B cell (primary cell): ENCODE results near the gene PLA2G4E. TPM values are rescaled to one million over a fixed set of nuclear protein-coding genes. Genes with fewer than 3 reads are reported as not detected.

Experiments used
- ATAC-seq: fragments of 200-7000 bp; cut with Tn5 transposase; one replicate; pipeline ENCODE4 v1.10.0; 2021; ENCODE audit warnings: low read depth, mild to moderate bottlenecking, moderate number of reproducible peaks, moderate library complexity
- CTCF ChIA-PET: fragments of 350-600 bp; sonication (Branson Sonifier 250); formaldehyde crosslinking; loops from one replicate; lab custom pipeline; 2021; ENCODE audit warnings: antibody characterized with exemption, inconsistent platforms; lab: Charles Lee
- POLR2A ChIA-PET: fragments of 350-600 bp; sonication (Branson Sonifier 250); formaldehyde crosslinking; loops from one replicate; lab custom pipeline; 2021; ENCODE audit warnings: antibody characterized with exemption; lab: Charles Lee
- DNase-seq: peaks from one replicate; pipeline ENCODE4 v3.0.0; 2013
- H2AFZ ChIP-seq: 2 replicates; pipeline ENCODE4 v1.6.1; 2012; ENCODE audit warnings: mild to moderate bottlenecking, low read depth, low read length; ENCODE audit not compliant: insufficient read depth, poor library complexity, severe bottlenecking
- H3K27ac ChIP-seq, 2 donors: 1 replicate in 1 of 2; 2 replicates in 1 of 2; pipeline ENCODE4 v1.5.1; 2012 to 2013; ENCODE audit warnings: low read length in 2 of 2, mild to moderate bottlenecking in 2 of 2, moderate library complexity in 1 of 2
- H3K27me3 ChIP-seq, 4 experiments: fragments of 200-600 bp in 1 of 4; sonication (generic) in 1 of 4; replicated peaks in 1 of 4; 1 replicate in 2 of 4; 2 replicates in 2 of 4; pipeline versions ENCODE4 v1.6.1 to v1.7.0; 2013 to 2016; ENCODE audit warnings: low read length in 3 of 4, mild to moderate bottlenecking in 2 of 4, mixed read lengths in 1 of 4, moderate library complexity in 1 of 4; ENCODE audit not compliant: insufficient read depth in 4 of 4, control insufficient read depth in 3 of 4; ENCODE audit errors: control extremely low read depth in 1 of 4
- H3K36me3 ChIP-seq, 2 experiments: replicated peaks in 1 of 2; 1 replicate in 1 of 2; 2 replicates in 1 of 2; pipeline versions ENCODE4 v1.6.1 to v1.7.1; 2013; ENCODE audit warnings: low read length in 1 of 2; ENCODE audit not compliant: insufficient read depth in 2 of 2, control insufficient read depth in 1 of 2; ENCODE audit errors: control extremely low read depth in 1 of 2, extremely low read depth in 1 of 2
- H3K4me1 ChIP-seq, 2 donors: fragments of 200-600 bp in 1 of 2; sonication (generic) in 1 of 2; 1 replicate in 1 of 2; 2 replicates in 1 of 2; pipeline versions ENCODE4 v1.5.1 to v1.6.1; 2013 to 2017; ENCODE audit warnings: low read length in 2 of 2; ENCODE audit not compliant: control insufficient read depth in 2 of 2, insufficient read depth in 2 of 2
- H3K4me2 ChIP-seq: replicated peaks from 2 replicates; pipeline ENCODE3; 2012; ENCODE audit warnings: mild to moderate bottlenecking, low read depth, low read length; ENCODE audit not compliant: poor library complexity, severe bottlenecking
- H3K4me3 ChIP-seq, 5 experiments: fragments of 200-600 bp in 1 of 5; sonication (generic) in 1 of 5; 1 replicate in 3 of 5; 2 replicates in 2 of 5; pipeline versions ENCODE4 v1.5.1 to v1.7.0; 2011 to 2016; ENCODE audit warnings: low read length in 4 of 5, mild to moderate bottlenecking in 4 of 5, low read depth in 2 of 5, control low read depth in 1 of 5, moderate library complexity in 1 of 5; ENCODE audit not compliant: insufficient read depth in 1 of 5; ENCODE audit errors: control extremely low read depth in 1 of 5, extremely low read depth in 1 of 5
- H3K79me2 ChIP-seq: fragments of 200-600 bp; sonication (generic); one replicate; pipeline ENCODE4 v1.6.0; 2016; ENCODE audit warnings: low read length; ENCODE audit not compliant: control insufficient read depth, insufficient read depth
- H3K9ac ChIP-seq: fragments of 200-600 bp; sonication (generic); 2 replicates; pipeline ENCODE4 v1.6.1; 2017; ENCODE audit warnings: mild to moderate bottlenecking, low read length, moderate library complexity
- H3K9me3 ChIP-seq, 3 donors: one replicate each; pipeline versions ENCODE4 v1.6.1 to v1.7.1; 2013; ENCODE audit warnings: low read length in 2 of 3; ENCODE audit not compliant: control insufficient read depth in 2 of 3, insufficient read depth in 1 of 3; ENCODE audit errors: control extremely low read depth in 1 of 3
- H4K20me1 ChIP-seq: 2 replicates; pipeline ENCODE4 v1.6.0; 2012; ENCODE audit warnings: mild to moderate bottlenecking, low read length; ENCODE audit not compliant: insufficient read depth, control insufficient read depth, poor library complexity, severe bottlenecking
- H3K27ac Mint-ChIP-seq: one replicate; pipeline ENCODE4 v1.8.0; 2021; ENCODE audit warnings: mixed read lengths
- H3K27me3 Mint-ChIP-seq: one replicate; pipeline ENCODE4 v1.8.0; 2021; ENCODE audit warnings: mixed read lengths
- H3K4me1 Mint-ChIP-seq: one replicate; pipeline ENCODE4 v1.8.0; 2021; ENCODE audit warnings: mixed read lengths
- H3K4me3 Mint-ChIP-seq: one replicate; pipeline ENCODE4 v1.8.0; 2021; ENCODE audit warnings: mixed read lengths
- H3K9me3 Mint-ChIP-seq: one replicate; pipeline ENCODE4 v1.8.0; 2022; ENCODE audit warnings: mixed read lengths; ENCODE audit not compliant: insufficient read depth
- CTCF ChIP-seq: fragments of 200-600 bp; IDR thresholded peaks from one replicate; pipeline ENCODE4 v1.8.0; 2022; ENCODE audit warnings: antibody characterized with exemption, mild to moderate bottlenecking
- EZH2 ChIP-seq: IDR thresholded peaks from 2 replicates; pipeline ENCODE4 v1.6.1; 2012; ENCODE audit warnings: borderline replicate concordance, low read depth, mild to moderate bottlenecking, moderate library complexity, low read length; ENCODE audit not compliant: insufficient read depth, poor library complexity, severe bottlenecking
- WGBS: methylation state at CpG from one replicate; pipeline ENCODE4 v1.1.5; 2013; ENCODE audit warnings: missing lambda C conversion rate; ENCODE audit not compliant: insufficient coverage; 5-methylcytosine and 5-hydroxymethylcytosine counted together
- intact Hi-C: fragments of 100-400 bp; cut with micrococcal nuclease; formaldehyde crosslinking; loops from one replicate; pipeline ENCODE4 v1.10.0; 2022
- polyA plus RNA-seq: library from polyadenylated mRNA; depleted of rRNA; stranded (reverse); fragments of >200 nt; gene quantifications from 2 replicates; pipeline ENCODE4 v1.2.3, GENCODE V29; 2012
- total RNA-seq, 2 donors: library from RNA; stranded (reverse); fragments of 120-200 nt in 1 of 2; gene quantifications; 1 replicate in 1 of 2; 2 replicates in 1 of 2; pipeline versions ENCODE4 v1.2.3 to v1.2.4, GENCODE V29; 2013 to 2022

The PLA2G4E gene
- total and polyA plus RNA-seq, 2 donors (not counting 1 experiment from before 2014, with no cell fraction given), result not detected

DNA sequence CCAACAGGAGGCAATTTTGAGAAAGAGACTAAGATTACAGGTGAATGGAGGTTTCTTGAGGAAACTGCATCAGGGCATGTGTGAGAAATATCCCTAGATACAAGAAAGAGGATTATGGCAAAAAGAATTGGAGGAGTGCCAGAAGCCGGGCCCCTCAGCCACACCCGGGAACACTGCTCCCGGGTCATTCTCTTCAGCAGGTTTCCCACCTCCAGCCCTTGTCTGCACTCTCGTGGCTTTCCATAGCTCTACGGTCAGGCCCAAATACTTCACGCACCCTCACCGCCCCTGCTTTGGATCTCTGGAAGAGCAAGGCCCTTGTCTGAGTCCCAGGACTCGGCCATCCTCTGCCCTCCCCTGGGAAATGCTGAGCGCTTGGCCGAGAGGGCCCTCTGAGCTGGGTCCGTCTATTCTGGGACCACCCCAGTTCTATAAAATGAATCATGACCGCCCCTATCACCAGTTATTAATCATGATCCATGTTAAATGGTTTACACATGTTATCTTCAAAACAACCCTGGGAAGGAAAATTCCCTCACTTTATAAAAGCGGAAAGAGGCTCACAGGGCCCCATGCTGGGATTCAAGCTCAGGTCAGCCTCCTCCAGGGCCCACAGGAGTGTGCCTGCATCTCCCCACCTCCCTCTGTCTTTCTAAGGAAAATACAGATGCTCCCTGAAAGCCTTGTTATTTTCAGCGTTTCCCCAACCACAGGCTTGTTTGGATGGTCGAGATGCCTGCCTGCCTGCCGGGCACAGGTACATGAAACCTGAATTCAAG, 88.1 kb downstream of the PLA2G4E start:
- POLR2A ChIA-PET, result no interaction called here
- 96% methylated on average over 15 of the region's 16 CpGs for WGBS
- peaks cover 24% of the 10 kb centered on the region for H3K79me2 ChIP-seq

More for the DNA sequence above, 88.1 kb downstream of the PLA2G4E start:
- H3K9ac ChIP-seq, result no peak overlapping the region
- DNase-seq (no peak), ATAC-seq (no peak)
- H3K4me3 ChIP-seq, result no peak overlapping the region
- Mint-ChIP-seq H3K27me3 (no peaks in the 10 kb centered on the region), H3K9me3 (no peaks in the 10 kb centered on the region), H3K4me1 (peaks cover 62% of the 10 kb centered on the region), H3K27ac (peak overlapping the region; percentile 26), H3K4me3 (no peak overlapping the region)
- peaks cover 49 to 70% of the 10 kb centered on the region in 2 donors for H3K4me1 ChIP-seq
- intact Hi-C loops, result no loop called here
- H3K27ac ChIP-seq, result no peak overlapping the region
- H2AFZ ChIP-seq, result no peak overlapping the region
- no peaks in the 10 kb centered on the region for H4K20me1 ChIP-seq
- CTCF ChIA-PET, result interaction anchor here (0.9 to 2.6 kb wide), 4 partner anchors 11 to 28 kb away, joined by 3 to 7 read pairs (median 3); no protein-coding TSS in a partner anchor
- no peak for TF ChIP-seq EZH2
- TF ChIP-seq CTCF, result no peak
- H3K9me3 ChIP-seq, result no peaks in the 10 kb centered on the region
- no peaks in the 10 kb centered on the region for H3K27me3 ChIP-seq
- H3K4me2 ChIP-seq, result no peak overlapping the region
- no peaks in the 10 kb centered on the region for H3K36me3 ChIP-seq
